IMR-90 (cell line): Measurements from ENCODE around the gene UBAP2L. TPM values are rescaled to one million over a fixed set of nuclear protein-coding genes. Genes with fewer than 3 reads are reported as not detected.
A peak's percentile ranks its signal among the peaks of the same experiment; 100 is the strongest.

ENCODE experiments used
- ATAC-seq: fragments of 200-7000 bp; cut with Tn5 transposase; 2 replicates; pipeline ENCODE4 v1.9.1; 2020; ENCODE audit warnings: low read depth, mild to moderate bottlenecking, moderate library complexity
- BruUV-seq: library from RNA; stranded (reverse); fragments of 400-500 nt; replicated peaks from 2 replicates; lab custom pipeline; 2021; lab: Mats Ljungman, UMichigan
- CTCF ChIA-PET: fragments of 300-600 bp; formaldehyde crosslinking; extraction: SDS; loops from one replicate; lab custom pipeline; 2021; ENCODE audit warnings: antibody characterized with exemption; lab: Yijun Ruan, JAX
- POLR2A ChIA-PET: fragments of 300-600 bp; sonication (Branson Sonifier 250); formaldehyde crosslinking; loops from one replicate; lab custom pipeline; 2022; ENCODE audit warnings: antibody characterized with exemption; ENCODE audit not compliant: unreplicated experiment; lab: Charles Lee
- DNase-seq: peaks from one replicate; pipeline ENCODE4 v3.0.0; 2013
- H2AFZ ChIP-seq: replicated peaks from 2 replicates; pipeline ENCODE3; 2013; ENCODE audit warnings: low read length, mild to moderate bottlenecking; ENCODE audit not compliant: poor library complexity
- H2AK5ac ChIP-seq: 2 replicates; pipeline ENCODE4 v1.6.1; 2013; ENCODE audit warnings: low read depth, low read length, inconsistent platforms
- H2AK9ac ChIP-seq: replicated peaks from 2 replicates; pipeline ENCODE3; 2013; ENCODE audit warnings: mild to moderate bottlenecking, low read depth, low read length, moderate library complexity; ENCODE audit not compliant: poor library complexity
- H2BK120ac ChIP-seq: 2 replicates; pipeline ENCODE4 v1.6.1; 2013; ENCODE audit warnings: low read depth, low read length, inconsistent platforms
- H2BK15ac ChIP-seq: 3 replicates; pipeline ENCODE4 v1.6.1; 2013; ENCODE audit warnings: low read depth, low read length, inconsistent platforms
- H2BK20ac ChIP-seq: 2 replicates; pipeline ENCODE4 v1.6.1; 2013; ENCODE audit warnings: low read depth, mild to moderate bottlenecking, inconsistent platforms, low read length, moderate library complexity
- H2BK5ac ChIP-seq: 2 replicates; pipeline ENCODE4 v1.6.1; 2013; ENCODE audit warnings: mild to moderate bottlenecking, low read depth, low read length, inconsistent platforms; ENCODE audit not compliant: poor library complexity, severe bottlenecking
- H3K14ac ChIP-seq: replicated peaks from 2 replicates; pipeline ENCODE4 v1.6.1; 2013; ENCODE audit warnings: low read depth, low read length, inconsistent platforms
- H3K18ac ChIP-seq: 2 replicates; pipeline ENCODE4 v1.6.1; 2013; ENCODE audit warnings: low read depth, low read length, control low read depth
- H3K23ac ChIP-seq: 2 replicates; pipeline ENCODE4 v1.6.1; 2013; ENCODE audit warnings: low read depth, low read length, inconsistent platforms
- H3K27ac ChIP-seq: 2 replicates; pipeline ENCODE4 v1.5.1; 2013; ENCODE audit warnings: mild to moderate bottlenecking, control low read depth, low read length; ENCODE audit not compliant: insufficient read depth
- H3K27me3 ChIP-seq: 2 replicates; pipeline ENCODE4 v1.6.1; 2013; ENCODE audit warnings: low read length; ENCODE audit not compliant: control insufficient read depth, insufficient read depth
- H3K36me3 ChIP-seq: 2 replicates; pipeline ENCODE4 v1.6.1; 2013; ENCODE audit warnings: low read length, mixed read lengths; ENCODE audit not compliant: control insufficient read depth, insufficient read depth
- H3K4ac ChIP-seq: 2 replicates; pipeline ENCODE4 v1.6.1; 2013; ENCODE audit warnings: low read depth, low read length, inconsistent platforms
- H3K4me1 ChIP-seq: 2 replicates; pipeline ENCODE4 v1.6.1; 2013; ENCODE audit warnings: low read length, mixed read lengths; ENCODE audit not compliant: control insufficient read depth, insufficient read depth
- H3K4me2 ChIP-seq: 2 replicates; pipeline ENCODE4 v1.6.1; 2013; ENCODE audit warnings: low read depth, mild to moderate bottlenecking, control low read depth, low read length, moderate library complexity
- H3K4me3 ChIP-seq: 2 replicates; pipeline ENCODE4 v1.5.1; 2013; ENCODE audit warnings: low read depth, mild to moderate bottlenecking, control low read depth, low read length, moderate library complexity; ENCODE audit not compliant: insufficient read depth
- H3K56ac ChIP-seq: 2 replicates; pipeline ENCODE4 v1.6.1; 2013; ENCODE audit warnings: low read length, inconsistent platforms; ENCODE audit not compliant: insufficient read depth; ENCODE audit errors: extremely low read depth
- H3K79me1 ChIP-seq, 2 experiments: 2 replicates each; pipeline ENCODE4 v1.6.1; 2013; ENCODE audit warnings: low read length in 2 of 2, inconsistent platforms in 1 of 2, low read depth in 1 of 2
- H3K9ac ChIP-seq: 2 replicates; pipeline ENCODE4 v1.6.1; 2013; ENCODE audit warnings: low read depth, low read length, control low read depth
- H3K9me1 ChIP-seq: 2 replicates; pipeline ENCODE4 v1.6.1; 2013; ENCODE audit warnings: low read length, inconsistent platforms; ENCODE audit not compliant: insufficient read depth
- H3K9me3 ChIP-seq: 2 replicates; pipeline ENCODE4 v1.6.1; 2013; ENCODE audit warnings: low read length; ENCODE audit not compliant: control insufficient read depth, insufficient read depth
- H4K20me1 ChIP-seq: 2 replicates; pipeline ENCODE4 v1.6.1; 2013; ENCODE audit warnings: low read length, inconsistent platforms; ENCODE audit not compliant: insufficient read depth
- H4K5ac ChIP-seq: 2 replicates; pipeline ENCODE4 v1.6.1; 2013; ENCODE audit warnings: mild to moderate bottlenecking, low read depth, low read length, control low read depth
- H4K8ac ChIP-seq, 2 experiments: 2 replicates each; pipeline ENCODE4 v1.6.1; 2013; ENCODE audit warnings: low read depth in 2 of 2, low read length in 2 of 2, control low read depth in 1 of 2, inconsistent platforms in 1 of 2
- H4K91ac ChIP-seq: 2 replicates; pipeline ENCODE4 v1.6.1; 2013; ENCODE audit warnings: low read depth, low read length, inconsistent platforms; ENCODE audit not compliant: insufficient read depth
- BHLHE40 ChIP-seq: fragments of 150-350 bp; IDR thresholded peaks from 2 replicates; pipeline ENCODE4 v1.6.1; 2016; ENCODE audit warnings: mild to moderate bottlenecking, low read depth, low read length
- CEBPB ChIP-seq: IDR thresholded peaks from 2 replicates; pipeline ENCODE4 v1.6.1; 2012; ENCODE audit warnings: low read depth, low read length, improper control_type of control experiment
- CHD1 ChIP-seq: IDR thresholded peaks from 2 replicates; pipeline ENCODE4 v1.6.1; 2012; ENCODE audit warnings: low read depth, low read length, improper control_type of control experiment
- FOS ChIP-seq: fragments of 150-350 bp; IDR thresholded peaks from 2 replicates; pipeline ENCODE4 v1.6.1; 2016; ENCODE audit warnings: low read depth, low read length
- MAFK ChIP-seq: IDR thresholded peaks from 2 replicates; pipeline ENCODE4 v1.6.1; 2012; ENCODE audit warnings: low read depth, low read length, improper control_type of control experiment
- MAZ ChIP-seq: IDR thresholded peaks from 2 replicates; pipeline ENCODE4 v1.6.1; 2012; ENCODE audit warnings: low read depth, mild to moderate bottlenecking, low read length, improper control_type of control experiment, moderate library complexity, borderline replicate concordance
- MXI1 ChIP-seq: IDR thresholded peaks from 2 replicates; pipeline ENCODE4 v1.6.1; 2012; ENCODE audit warnings: low read depth, mild to moderate bottlenecking, low read length, moderate library complexity, borderline replicate concordance
- NFE2L2 ChIP-seq: fragments of 150-350 bp; IDR thresholded peaks from 2 replicates; pipeline ENCODE4 v1.6.1; 2016; ENCODE audit warnings: low read depth, mild to moderate bottlenecking, low read length
- POLR2A ChIP-seq: IDR thresholded peaks from 2 replicates; pipeline ENCODE4 v1.6.1; 2012; ENCODE audit warnings: mild to moderate bottlenecking, low read depth, low read length
- RAD21 ChIP-seq: IDR thresholded peaks from 2 replicates; pipeline ENCODE4 v1.6.1; 2012; ENCODE audit warnings: low read length, improper control_type of control experiment
- RCOR1 ChIP-seq: IDR thresholded peaks from 2 replicates; pipeline ENCODE4 v1.6.1; 2012; ENCODE audit warnings: mild to moderate bottlenecking, low read length, improper control_type of control experiment; ENCODE audit not compliant: insufficient replicate concordance
- RFX5 ChIP-seq: IDR thresholded peaks from 2 replicates; pipeline ENCODE4 v1.8.0; 2012; ENCODE audit warnings: low read depth, mild to moderate bottlenecking, low read length, moderate library complexity
- SMC3 ChIP-seq: fragments of 150-350 bp; IDR thresholded peaks from 2 replicates; pipeline ENCODE4 v1.6.1; 2016; ENCODE audit warnings: low read depth, mild to moderate bottlenecking, antibody characterized with exemption, low read length, moderate library complexity
- USF2 ChIP-seq: fragments of 150-350 bp; IDR thresholded peaks from 2 replicates; pipeline ENCODE4 v1.6.1; 2017; ENCODE audit warnings: mild to moderate bottlenecking, antibody characterized with exemption, low read length, low read depth
- WGBS, 2 experiments: methylation state at CpG; one replicate each; pipeline versions ENCODE4 v1.1.5 to v1.1.7; 2013; ENCODE audit warnings: missing lambda C conversion rate in 2 of 2; ENCODE audit not compliant: insufficient read length in 1 of 2; ENCODE audit errors: extremely low coverage in 2 of 2; 5-methylcytosine and 5-hydroxymethylcytosine counted together
- dilution Hi-C: fragments of 300-500 bp; cut with HindIII; formaldehyde crosslinking; loops from one replicate; pipeline ENCODE4 v1.14.3; 2018; ENCODE audit warnings: low sequenced_read_pairs; ENCODE audit not compliant: unreplicated experiment
- in situ Hi-C: fragments of 300-500 bp; cut with MboI; formaldehyde crosslinking; loops from 3 replicates; pipeline ENCODE4 v1.14.3; 2019; ENCODE audit warnings: low sequenced_read_pairs, inconsistent platforms, mixed read lengths
- intact Hi-C: fragments of 100-400 bp; cut with micrococcal nuclease; formaldehyde crosslinking; loops from 2 replicates; pipeline ENCODE4 v1.10.0; 2022
- polyA plus RNA-seq, 3 experiments: library from polyadenylated mRNA; depleted of rRNA; stranded (reverse); fragments of >200 nt; gene quantifications; 2 replicates each; pipeline ENCODE4 v1.2.3, GENCODE V29; 2012; ENCODE audit warnings: low replicate concordance in 1 of 3
- total RNA-seq: library from RNA; depleted of rRNA; stranded (reverse); fragments of >200 nt; gene quantifications from 2 replicates; pipeline ENCODE4 v1.2.3, GENCODE V29; 2012

Gene UBAP2L
- total and polyA plus RNA-seq, 2 of the 4 experiments (the other 2 are of a cell fraction) = 57.5 to 149 TPM

- no peak for TF ChIP-seq RCOR1
- TF ChIP-seq BHLHE40 = no peak
These were observed 38.3 kb upstream of the UBAP2L start (continued) for GRCh38 chr1:154182344-154183045.

- no peak overlapping the region for H2BK20ac ChIP-seq
- peak overlapping the region; percentile 80 for H3K4me2 ChIP-seq
- peak overlapping the region; percentile 99 for H2AFZ ChIP-seq
- peak; percentile 94 for DNase-seq
- H3K4me3 ChIP-seq = peak overlapping the region; percentile 87
- H2BK15ac ChIP-seq = no peak overlapping the region; the same call in 2 of the 3 replicates
- H2AK9ac ChIP-seq = peak overlapping the region; percentile 100
- peak overlapping the region; percentile 68 for H3K14ac ChIP-seq
- peak overlapping the region; percentile 86 for H2BK5ac ChIP-seq
- ChIA-PET CTCF (no interaction called here), POLR2A (no interaction called here)
- intact Hi-C loops (loop anchor here (2.0 kb wide), 1 partner anchor 192 kb away; the partner anchor contains the start of gene RPS27), in situ Hi-C loops (no loop called here), dilution Hi-C loops (no loop called here)
- peaks cover 12% of the 10 kb centered on the region for H3K4me1 ChIP-seq
- H3K27ac ChIP-seq = peak overlapping the region; percentile 93
- peaks cover 46% of the 10 kb centered on the region for H4K20me1 ChIP-seq
- H4K91ac ChIP-seq = peak overlapping the region; percentile 95
- no TSS peak for BruUV-seq
- H3K9ac ChIP-seq = peak overlapping the region; percentile 86
- H3K18ac ChIP-seq = peak overlapping the region; percentile 7; the same call in 1 of the 2 replicates
- 5% methylated on average over 10 of the region's 41 CpGs; no CpG with 5 or more reads in 1 of the 2 experiments for WGBS, 2 experiments
- peak overlapping the region; percentile 47 for H3K23ac ChIP-seq
- 0 out of 2 replicates have a peak overlapping the region, but pooled peaks have one; percentile 43 for H2BK120ac ChIP-seq
- H2AK5ac ChIP-seq = peak overlapping the region; percentile 96
- H3K4ac ChIP-seq = peak overlapping the region; percentile 94
- H4K8ac ChIP-seq = peak overlapping the region; percentile 83 to 96
- H4K5ac ChIP-seq = peak overlapping the region; percentile 48
- H3K56ac ChIP-seq = peak overlapping the region; percentile 92
- H3K9me3 ChIP-seq = no peaks in the 10 kb centered on the region
- H3K27me3 ChIP-seq = no peaks in the 10 kb centered on the region
- ATAC-seq = peak; percentile 86
- H3K79me1 ChIP-seq = peaks cover 0 to 25% of the 10 kb centered on the region in 2 experiments; a peak in 1 of 4 replicates
- H3K36me3 ChIP-seq = peaks cover 5% of the 10 kb centered on the region
- H3K9me1 ChIP-seq = peaks cover 18% of the 10 kb centered on the region
- no peak for TF ChIP-seq USF2
- no peak for TF ChIP-seq MAFK
- no peak for TF ChIP-seq CHD1
- TF ChIP-seq CEBPB = no peak
- peak; percentile 82 for TF ChIP-seq POLR2A
- TF ChIP-seq RCOR1 = no peak
- TF ChIP-seq SMC3 = peak; percentile 17; the same call in 1 of the 2 replicates
- TF ChIP-seq RAD21 = no peak
- TF ChIP-seq MAZ = peak; percentile 47; the same call in 1 of the 2 replicates
- TF ChIP-seq RFX5 = no peak
- no peak for TF ChIP-seq FOS
- no peak for TF ChIP-seq NFE2L2
- TF ChIP-seq MXI1 = peak; percentile 56; the same call in 1 of the 2 replicates
- TF ChIP-seq BHLHE40 = no peak
These were observed 37.5 kb upstream of the UBAP2L start for GRCh38 chr1:154183046-154183915.
